ENCODE measurements around the gene SEC22B.
A peak's percentile ranks its signal among the peaks of the same experiment; 100 is the strongest.
"Not testable (repeated sequence)": the region's sequence is repeated elsewhere in the genome, so short reads cannot be mapped to it uniquely, and the experiment has no call there.

Gene SEC22B

GRCh38 chr1:120133228-120133927, 42.9 kb downstream of the SEC22B start:
- DNase-seq (ENCODE audit: low spot score), result no peak
- Histone ChIP-seq H3K36me3 (ENCODE audit: low read depth) (no peaks in the 10 kb centered on the region), H3K27me3 (ENCODE audit: insufficient read depth, poor library complexity, severe bottlenecking) (no peaks in the 10 kb centered on the region), H3K9me3 (ENCODE audit: severe bottlenecking) (no peaks in the 10 kb centered on the region), H3K4me1 (ENCODE audit: insufficient read depth, poor library complexity, severe bottlenecking) (no peaks in the 10 kb centered on the region), H3K27ac (ENCODE audit: poor library complexity, severe bottlenecking) (no peak overlapping the region), H3K4me3 (ENCODE audit: severe bottlenecking) (no peak overlapping the region)
- TF ChIP-seq CTCF (IDR thresholded peaks at IDR 0.05; ENCODE audit: poor library complexity, severe bottlenecking), result no peak
- ATAC-seq (ENCODE audit: low read depth), result no peak

- not testable (repeated sequence) for H3K4me3 ChIP-seq (ENCODE audit: severe bottlenecking); DNase-seq (ENCODE audit: low spot score); H3K27me3 ChIP-seq (ENCODE audit: insufficient read depth, poor library complexity, severe bottlenecking); H3K36me3 ChIP-seq (ENCODE audit: low read depth); H3K9me3 ChIP-seq (ENCODE audit: severe bottlenecking); H3K4me1 ChIP-seq (ENCODE audit: insufficient read depth, poor library complexity, severe bottlenecking); ATAC-seq (ENCODE audit: low read depth); H3K27ac ChIP-seq (ENCODE audit: poor library complexity, severe bottlenecking)
Observed at GRCh38 chr1:120132406-120132763, 43.9 kb downstream of the SEC22B start.

- H3K27me3 ChIP-seq (ENCODE audit: insufficient read depth, poor library complexity, severe bottlenecking); DNase-seq (ENCODE audit: low spot score); H3K4me1 ChIP-seq (ENCODE audit: insufficient read depth, poor library complexity, severe bottlenecking); H3K9me3 ChIP-seq (ENCODE audit: severe bottlenecking); H3K27ac ChIP-seq (ENCODE audit: poor library complexity, severe bottlenecking); H3K36me3 ChIP-seq (ENCODE audit: low read depth); H3K4me3 ChIP-seq (ENCODE audit: severe bottlenecking): not testable (repeated sequence)
- ATAC-seq (ENCODE audit: low read depth), result peak; percentile 50; the same call in 1 of the 3 replicates
Observed at GRCh38 chr1:120131611-120132405, 44.5 kb downstream of the SEC22B start.

GRCh38 chr1:120127921-120128320, 48.4 kb downstream of the SEC22B start:
- H3K27me3 ChIP-seq (ENCODE audit: insufficient read depth, poor library complexity, severe bottlenecking); H3K4me3 ChIP-seq (ENCODE audit: severe bottlenecking); ATAC-seq (ENCODE audit: low read depth); H3K36me3 ChIP-seq (ENCODE audit: low read depth); H3K4me1 ChIP-seq (ENCODE audit: insufficient read depth, poor library complexity, severe bottlenecking); H3K27ac ChIP-seq (ENCODE audit: poor library complexity, severe bottlenecking); H3K9me3 ChIP-seq (ENCODE audit: severe bottlenecking); DNase-seq (ENCODE audit: low spot score): not testable (repeated sequence)

GRCh38 chr1:120126216-120126615, 50.1 kb downstream of the SEC22B start:
- H3K27me3 ChIP-seq (ENCODE audit: insufficient read depth, poor library complexity, severe bottlenecking); H3K4me1 ChIP-seq (ENCODE audit: insufficient read depth, poor library complexity, severe bottlenecking); ATAC-seq (ENCODE audit: low read depth); H3K36me3 ChIP-seq (ENCODE audit: low read depth); H3K9me3 ChIP-seq (ENCODE audit: severe bottlenecking); DNase-seq (ENCODE audit: low spot score); H3K27ac ChIP-seq (ENCODE audit: poor library complexity, severe bottlenecking); H3K4me3 ChIP-seq (ENCODE audit: severe bottlenecking): not testable (repeated sequence)

- not testable (repeated sequence) for H3K4me1 ChIP-seq (ENCODE audit: insufficient read depth, poor library complexity, severe bottlenecking); ATAC-seq (ENCODE audit: low read depth); H3K27me3 ChIP-seq (ENCODE audit: insufficient read depth, poor library complexity, severe bottlenecking); H3K27ac ChIP-seq (ENCODE audit: poor library complexity, severe bottlenecking); H3K4me3 ChIP-seq (ENCODE audit: severe bottlenecking); H3K36me3 ChIP-seq (ENCODE audit: low read depth); H3K9me3 ChIP-seq (ENCODE audit: severe bottlenecking); DNase-seq (ENCODE audit: low spot score)
Observed at GRCh38 chr1:120124628-120125027, 51.7 kb downstream of the SEC22B start.

GRCh38 chr1:120123813-120124510, 52.4 kb downstream of the SEC22B start:
- not testable (repeated sequence) for DNase-seq (ENCODE audit: low spot score); H3K27ac ChIP-seq (ENCODE audit: poor library complexity, severe bottlenecking)
- ATAC-seq (ENCODE audit: low read depth), result peak; percentile 56; the same call in 2 of the 3 replicates

GRCh38 chr1:120122262-120122893, 53.9 kb downstream of the SEC22B start:
- not testable (repeated sequence) for H3K27ac ChIP-seq (ENCODE audit: poor library complexity, severe bottlenecking); H3K36me3 ChIP-seq (ENCODE audit: low read depth); DNase-seq (ENCODE audit: low spot score); H3K27me3 ChIP-seq (ENCODE audit: insufficient read depth, poor library complexity, severe bottlenecking); H3K4me3 ChIP-seq (ENCODE audit: severe bottlenecking); ATAC-seq (ENCODE audit: low read depth); H3K4me1 ChIP-seq (ENCODE audit: insufficient read depth, poor library complexity, severe bottlenecking); H3K9me3 ChIP-seq (ENCODE audit: severe bottlenecking)

More at GRCh38 chr1:120123813-120124510, 52.4 kb downstream of the SEC22B start:
- H3K27me3 ChIP-seq (ENCODE audit: insufficient read depth, poor library complexity, severe bottlenecking); H3K4me1 ChIP-seq (ENCODE audit: insufficient read depth, poor library complexity, severe bottlenecking); H3K9me3 ChIP-seq (ENCODE audit: severe bottlenecking); H3K36me3 ChIP-seq (ENCODE audit: low read depth); H3K4me3 ChIP-seq (ENCODE audit: severe bottlenecking): not testable (repeated sequence)

- not testable (repeated sequence) for H3K27ac ChIP-seq (ENCODE audit: poor library complexity, severe bottlenecking); H3K36me3 ChIP-seq (ENCODE audit: low read depth); DNase-seq (ENCODE audit: low spot score); ATAC-seq (ENCODE audit: low read depth); H3K27me3 ChIP-seq (ENCODE audit: insufficient read depth, poor library complexity, severe bottlenecking); H3K4me3 ChIP-seq (ENCODE audit: severe bottlenecking); H3K9me3 ChIP-seq (ENCODE audit: severe bottlenecking); H3K4me1 ChIP-seq (ENCODE audit: insufficient read depth, poor library complexity, severe bottlenecking)
Observed at GRCh38 chr1:120121830-120122229, 54.5 kb downstream of the SEC22B start.

GRCh38 chr1:120120525-120120924, 55.8 kb downstream of the SEC22B start:
- not testable (repeated sequence) for H3K27ac ChIP-seq (ENCODE audit: poor library complexity, severe bottlenecking); H3K27me3 ChIP-seq (ENCODE audit: insufficient read depth, poor library complexity, severe bottlenecking); H3K4me1 ChIP-seq (ENCODE audit: insufficient read depth, poor library complexity, severe bottlenecking); H3K36me3 ChIP-seq (ENCODE audit: low read depth); H3K9me3 ChIP-seq (ENCODE audit: severe bottlenecking); DNase-seq (ENCODE audit: low spot score); H3K4me3 ChIP-seq (ENCODE audit: severe bottlenecking); ATAC-seq (ENCODE audit: low read depth)

All from RWPE2 (cell line).